ENCODE results near the gene EWSR1.

Gene EWSR1

DNA sequence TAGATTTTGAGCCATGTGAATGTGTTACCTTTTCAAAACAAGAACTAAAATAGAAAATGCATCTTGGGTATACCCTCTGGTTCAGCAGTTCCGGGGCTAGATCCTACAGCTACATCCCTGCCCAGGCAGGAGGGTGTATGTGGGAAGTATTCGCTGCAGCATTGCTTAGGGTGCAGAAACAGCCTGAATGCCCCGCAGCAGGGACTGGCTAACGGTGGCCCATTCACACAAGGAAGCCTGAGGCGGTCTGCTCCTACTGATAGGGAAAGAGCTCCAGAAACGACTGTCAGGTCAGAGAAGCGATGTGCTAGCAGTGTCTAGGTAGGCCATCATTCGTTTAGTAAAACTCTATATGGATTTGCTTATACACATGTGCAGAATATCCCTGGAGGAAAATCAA lies 57.3 kb downstream of the EWSR1 start:
- no peak for DNase-seq

DNA sequence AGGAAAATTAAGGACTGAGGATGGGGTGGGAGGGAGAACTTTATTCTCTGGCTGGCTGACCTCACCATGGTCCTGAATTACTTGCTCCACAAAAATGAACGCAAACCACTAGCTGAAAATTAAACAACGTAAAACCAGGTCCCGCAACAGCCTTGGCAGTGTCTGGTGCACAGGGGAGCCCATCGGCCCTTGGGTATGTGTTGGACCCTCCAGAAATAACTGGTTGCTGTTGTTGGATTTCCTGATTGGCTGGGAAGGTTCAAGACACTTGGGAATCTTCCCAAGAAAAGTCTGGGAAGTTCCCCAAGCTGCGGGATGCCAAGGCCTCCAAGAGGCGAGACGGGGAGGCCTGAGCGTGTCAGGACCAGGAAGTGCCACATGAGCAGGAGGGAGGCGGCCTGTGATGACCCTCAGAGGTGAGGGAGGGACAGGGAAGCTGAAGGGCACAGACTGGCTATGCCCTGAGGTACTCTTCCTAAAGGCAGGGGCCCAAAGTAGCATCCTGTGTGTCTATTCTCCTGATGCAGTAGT lies 57.8 kb downstream of the EWSR1 start:
- DNase-seq: no peak

DNA sequence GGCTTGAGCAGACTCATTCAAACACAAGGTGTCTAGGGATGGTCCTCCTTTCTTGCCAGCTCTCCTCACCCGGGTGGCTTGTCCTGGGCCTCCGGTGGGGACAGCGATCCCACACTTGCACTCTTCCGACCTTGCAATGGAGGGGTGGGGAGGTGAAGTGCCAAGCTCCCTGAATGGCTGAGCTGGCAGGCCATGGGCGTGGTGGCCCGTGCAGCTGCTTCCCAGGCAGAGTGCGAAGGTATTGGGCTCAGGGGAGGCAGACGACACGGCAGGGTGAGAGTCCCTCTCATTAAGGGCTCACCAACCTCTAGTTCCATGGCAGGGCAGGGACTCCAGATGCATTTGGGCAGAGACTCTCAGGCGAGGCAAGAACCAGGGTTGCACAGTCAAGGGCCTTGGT lies 58.4 kb downstream of the EWSR1 start:
- no peak for DNase-seq

DNA sequence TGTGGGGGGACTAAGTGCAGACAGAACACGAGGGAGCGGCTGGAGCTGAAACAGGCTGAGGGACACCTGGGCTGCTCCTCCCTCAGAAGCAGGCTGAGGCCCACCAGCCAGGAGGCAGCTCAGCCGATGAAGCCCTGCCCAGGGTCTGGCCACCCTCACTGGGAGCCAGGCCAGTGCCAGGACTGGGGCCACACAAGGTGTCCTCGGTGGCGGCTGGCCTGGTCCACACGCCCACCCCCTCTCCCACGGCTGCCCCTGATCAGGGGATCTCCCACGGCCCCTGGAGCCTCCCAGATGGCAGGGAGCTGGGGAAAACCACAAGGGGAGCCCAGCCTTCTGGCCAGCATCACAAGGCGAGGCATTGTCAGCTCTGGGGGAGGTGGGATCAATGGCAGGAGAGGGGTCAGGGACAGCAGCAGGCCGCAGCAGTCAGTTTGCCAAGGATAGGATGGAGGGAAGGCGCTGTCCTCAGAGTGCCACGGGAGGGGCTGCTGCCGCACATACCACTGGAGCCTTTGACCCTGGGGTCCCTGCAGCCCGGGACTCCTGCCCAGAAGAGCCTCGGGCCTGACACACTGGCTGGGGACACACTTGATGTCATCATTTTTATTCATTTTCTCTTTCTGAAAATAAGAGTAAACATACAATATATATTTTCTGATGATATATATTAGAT lies 59.2 kb downstream of the EWSR1 start:
- no peak for DNase-seq

DNA sequence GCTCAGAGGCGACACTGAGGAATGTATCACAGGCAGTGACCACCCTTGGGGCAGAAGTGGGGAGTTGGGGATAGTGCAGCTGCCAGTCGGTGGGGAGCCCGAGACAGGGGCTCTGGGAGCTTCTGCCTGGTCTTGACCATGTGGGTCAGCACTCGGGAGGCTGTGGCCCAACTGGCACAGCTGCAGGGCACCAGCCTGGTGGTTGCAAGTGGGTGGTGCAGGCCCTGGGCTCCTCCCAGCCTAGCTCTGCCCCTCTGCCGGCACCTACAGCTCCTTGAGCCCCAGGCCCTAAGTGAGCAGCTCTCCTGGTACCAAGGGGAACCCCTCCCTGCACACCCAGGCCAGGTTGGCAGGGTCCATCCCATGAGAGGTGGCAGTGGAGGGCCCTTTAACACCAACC lies 60.0 kb downstream of the EWSR1 start:
- DNase-seq: no peak

DNA sequence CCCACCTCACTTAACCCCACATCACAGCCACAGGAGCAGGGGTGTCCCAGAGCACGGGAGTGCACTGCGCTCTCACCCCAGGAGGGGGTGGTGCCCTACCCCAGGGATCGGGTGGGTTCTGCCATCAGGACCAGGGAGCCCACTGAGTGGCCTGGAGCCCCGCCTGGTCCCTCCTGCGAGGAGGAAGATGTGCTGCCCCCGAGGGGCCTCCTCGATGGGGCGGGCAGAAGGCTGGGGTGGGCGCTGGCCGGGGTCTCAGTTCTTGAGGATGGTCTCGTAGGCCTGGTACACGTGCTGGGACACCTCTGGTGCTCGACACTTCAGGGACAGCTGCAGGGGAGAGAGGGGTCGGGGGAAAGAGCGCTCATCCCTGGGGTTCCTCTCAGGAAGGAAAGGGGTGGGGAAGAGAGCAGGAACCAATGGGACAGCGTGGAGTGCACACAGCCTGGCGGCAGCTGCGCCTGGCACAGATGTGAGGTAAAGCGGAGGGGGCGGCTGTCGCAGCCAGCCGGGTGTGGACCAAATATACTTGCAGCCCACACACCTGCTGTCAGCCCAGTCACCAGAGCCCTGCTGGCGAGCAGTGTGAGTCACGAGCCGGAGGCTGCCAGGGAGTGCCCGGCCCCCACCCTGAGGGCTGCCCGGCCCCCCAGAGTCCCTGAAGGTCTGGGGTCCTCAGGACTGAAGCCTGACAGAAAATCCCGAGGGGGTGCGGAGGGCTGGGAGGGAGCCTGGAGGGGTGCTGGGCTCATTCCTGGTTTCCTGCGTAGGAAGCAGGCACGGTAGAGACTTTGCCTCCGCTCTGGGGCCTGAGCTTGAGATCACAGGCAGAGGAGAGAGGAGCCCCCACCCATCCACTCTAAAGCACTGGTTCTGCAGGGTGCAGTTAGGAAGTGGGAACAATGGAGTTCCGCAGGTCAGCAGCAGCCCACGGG lies 60.8 kb downstream of the EWSR1 start:
- DNase-seq: no peak

- DNase-seq: no peak
Measured at GRCh38 chr22:29329581-29329980, 61.5 kb downstream of the EWSR1 start.

DNA sequence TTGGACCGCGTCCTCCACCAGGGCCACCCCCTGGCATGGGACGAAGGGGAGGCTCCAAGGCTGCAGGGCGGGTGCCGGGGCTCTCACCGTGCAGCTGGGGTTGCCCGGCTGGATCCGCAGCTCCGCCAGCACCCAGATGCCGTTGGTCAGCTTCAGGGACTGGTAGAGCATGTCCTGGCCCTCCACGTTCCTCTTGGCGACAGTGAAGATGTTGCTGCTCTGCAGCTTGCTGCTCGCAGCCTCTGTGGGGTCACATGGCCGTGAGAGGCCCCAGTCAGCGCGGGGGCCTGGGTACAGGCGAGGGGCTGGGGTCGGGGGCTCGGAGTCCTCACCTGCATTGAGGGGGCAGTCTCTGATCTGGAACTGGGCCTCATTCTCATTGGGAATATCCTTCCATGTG lies 62.2 kb downstream of the EWSR1 start:
- no peak for DNase-seq

- DNase-seq: no peak
Measured at GRCh38 chr22:29330753-29331152, 62.7 kb downstream of the EWSR1 start.

GRCh38 chr22:29331213-29331612 lies 63.1 kb downstream of the EWSR1 start:
- no peak for DNase-seq

GRCh38 chr22:29331658-29332300 lies 63.7 kb downstream of the EWSR1 start:
- no peak for DNase-seq

DNA sequence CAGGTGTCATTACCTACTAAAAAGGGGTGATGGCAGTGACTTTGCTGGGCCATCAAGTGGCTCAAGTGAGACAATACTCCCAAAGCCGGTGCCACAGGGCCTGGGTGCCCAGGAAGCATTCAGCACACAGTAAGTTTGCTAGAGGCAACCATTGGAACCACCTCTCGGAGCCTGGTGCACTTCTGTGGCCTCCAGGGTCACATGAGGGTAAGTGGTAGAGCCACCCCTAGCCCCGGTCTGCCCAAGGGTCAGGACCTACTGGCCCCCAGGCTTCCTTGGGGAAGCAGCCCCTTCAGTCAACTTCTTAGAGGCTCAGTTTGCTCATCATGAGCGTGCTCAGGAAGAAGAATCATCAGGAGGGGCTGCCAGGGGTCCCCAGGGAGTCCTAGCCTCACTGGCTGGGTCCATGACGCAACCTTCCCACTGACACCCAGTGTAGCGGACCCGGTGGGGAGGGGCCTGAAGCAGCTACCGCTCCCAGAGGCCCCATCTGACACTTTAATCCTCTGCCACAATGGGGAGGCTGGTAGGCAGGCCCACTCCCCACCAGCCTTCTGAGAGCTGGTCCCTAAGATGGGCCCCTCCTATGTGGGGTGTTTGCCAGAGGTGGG lies 64.9 kb downstream of the EWSR1 start:
- no peak for DNase-seq

DNA sequence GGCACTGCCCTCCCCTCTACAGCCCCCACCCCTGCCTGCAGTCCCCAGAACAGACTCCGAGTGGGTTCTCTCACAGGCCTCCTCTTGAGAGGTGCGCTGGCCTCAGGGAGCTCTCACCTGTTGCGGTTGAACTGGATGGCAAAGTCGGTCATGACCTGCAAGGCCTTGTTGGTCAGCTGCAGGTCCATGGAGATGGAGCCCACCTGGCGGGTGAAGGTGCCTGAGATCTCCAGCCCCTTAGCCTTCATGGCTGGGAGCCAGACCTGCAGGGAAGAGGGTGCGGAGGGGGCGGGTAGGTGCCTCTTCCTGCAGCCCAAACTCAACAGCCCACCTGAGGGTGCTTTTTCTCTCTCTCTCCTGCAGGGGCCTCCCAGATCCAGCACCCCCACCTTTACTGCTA lies 66.1 kb downstream of the EWSR1 start:
- DNase-seq: no peak

DNA sequence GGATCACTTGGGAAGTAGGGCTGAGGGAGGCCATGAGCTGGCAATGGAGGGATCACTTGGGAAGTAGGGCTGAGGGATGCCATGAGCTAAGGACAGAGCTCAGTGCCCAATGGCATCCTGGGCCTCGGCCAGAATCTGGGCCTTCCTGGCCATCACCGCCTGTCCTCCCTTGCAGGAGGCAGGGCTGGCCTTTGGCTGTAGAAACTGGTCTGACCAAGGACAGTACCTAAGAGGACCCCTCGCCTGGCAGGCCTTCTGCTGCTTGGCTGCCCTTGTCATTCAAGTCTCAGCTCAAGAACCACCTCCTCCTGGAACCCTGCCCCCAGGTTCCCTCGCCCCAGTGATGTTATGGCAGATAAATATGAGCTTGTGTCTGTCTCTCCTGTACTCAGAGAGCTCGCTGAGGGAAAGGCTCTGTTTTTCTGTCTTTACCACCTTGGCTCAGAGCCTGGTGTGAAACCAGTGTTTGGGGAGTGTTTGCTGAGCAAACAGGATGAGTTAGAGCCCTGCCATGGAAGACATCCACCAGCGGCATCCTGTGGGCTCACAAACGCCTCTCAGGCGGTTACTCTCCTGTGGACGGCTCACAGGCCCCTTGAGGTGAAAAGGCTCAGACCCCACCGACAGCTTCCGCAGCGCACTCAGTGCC lies 66.8 kb downstream of the EWSR1 start:
- DNase-seq: no peak

- DNase-seq: no peak
Measured at GRCh38 chr22:29335656-29336055, 67.6 kb downstream of the EWSR1 start.

- DNase-seq: no peak
Measured at GRCh38 chr22:29336751-29337490, 68.9 kb downstream of the EWSR1 start.

GRCh38 chr22:29337631-29338284 lies 69.7 kb downstream of the EWSR1 start:
- DNase-seq: no peak

DNA sequence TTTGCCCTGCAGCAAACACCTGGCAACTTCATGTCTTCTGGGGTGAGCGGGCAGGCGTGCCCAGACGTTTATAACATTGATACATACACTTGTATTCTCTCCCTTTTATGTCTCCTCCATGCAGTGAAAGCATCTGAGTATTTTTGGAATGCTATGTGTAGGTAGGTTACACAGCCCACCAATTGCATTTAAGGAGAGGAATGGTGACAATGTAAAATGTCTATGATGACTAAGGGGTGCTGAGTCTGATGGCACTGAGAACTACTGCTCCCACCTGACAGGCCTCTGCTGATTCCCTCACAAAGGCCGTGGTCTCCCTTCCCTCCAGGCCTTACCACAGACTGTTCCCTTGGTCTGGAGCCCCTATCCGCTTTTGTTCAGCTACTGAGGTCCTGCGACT lies 70.3 kb downstream of the EWSR1 start:
- DNase-seq: no peak

DNA sequence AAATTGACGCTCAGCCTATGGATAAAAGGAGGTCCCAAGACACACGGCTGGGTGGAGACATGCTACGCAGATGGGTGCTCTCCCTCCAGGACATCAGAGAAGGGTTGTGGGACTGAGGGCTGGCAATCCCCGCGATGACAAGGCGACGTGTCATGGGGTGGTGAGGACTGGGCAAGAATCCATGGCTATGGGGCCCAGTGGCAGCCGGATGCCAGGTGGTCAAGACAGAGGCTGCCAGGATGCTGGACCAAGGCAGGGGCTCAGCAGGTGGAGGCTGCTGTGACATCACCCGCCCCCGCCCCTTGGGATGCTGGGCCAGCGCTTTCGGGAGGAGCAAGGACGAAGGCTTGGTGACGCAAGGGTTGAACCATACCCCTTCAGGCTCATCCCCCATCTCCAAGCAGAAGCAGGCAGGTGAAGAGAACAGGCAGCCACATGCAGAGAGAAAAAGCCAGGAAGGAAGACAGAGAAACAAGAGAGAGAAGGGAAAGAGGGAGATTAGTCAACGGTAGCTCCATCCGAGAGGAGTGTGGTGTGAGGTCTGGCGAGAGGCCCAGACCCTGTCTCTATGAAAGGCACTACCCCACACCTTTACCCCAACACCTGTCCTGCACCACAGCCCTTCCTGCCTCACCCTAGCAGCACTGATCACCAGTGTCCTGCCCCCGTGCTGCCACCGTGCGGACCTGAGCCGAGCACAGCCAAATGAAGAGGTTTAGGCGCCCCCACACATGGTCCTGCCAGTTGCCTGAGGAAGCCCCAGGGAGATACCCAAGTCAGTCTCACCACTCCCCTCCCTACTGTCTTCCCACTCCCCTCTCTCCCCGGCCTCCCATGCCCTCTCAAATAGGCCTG lies 71.5 kb downstream of the EWSR1 start:
- DNase-seq: no peak

DNA sequence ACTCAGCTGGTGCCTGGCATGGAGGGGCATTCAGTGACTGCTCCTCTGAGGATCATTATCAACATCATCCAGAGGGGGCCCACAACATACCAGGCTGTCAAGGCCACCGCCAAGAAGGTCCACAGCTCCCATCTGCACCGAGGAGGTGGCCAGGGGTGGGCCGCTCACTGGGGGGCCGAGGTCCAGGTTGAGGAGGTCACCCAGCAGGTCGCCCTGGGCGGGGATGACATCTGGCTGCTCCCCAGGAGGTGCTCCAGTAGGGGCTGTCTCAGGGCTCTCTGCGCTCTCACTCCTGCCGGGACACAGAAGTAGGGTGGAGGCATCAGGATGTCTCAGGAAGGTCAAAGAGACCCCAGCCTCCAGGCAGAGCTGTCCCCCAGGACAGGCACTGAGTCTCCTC lies 72.5 kb downstream of the EWSR1 start:
- no peak for DNase-seq

Data from NCI-H526 (cell line).